ENCODE data around the gene UBXN7.

Gene UBXN7

GRCh38 chr3:196334982-196335381, 97.2 kb downstream of the UBXN7 start:
- Histone ChIP-seq H3K4me3 (ENCODE audit: low read depth in 1 of 2, low read length in 2 of 2) (no peak overlapping the region), H3K4me1 (ENCODE audit: insufficient read depth, low read length) (no peaks in the 10 kb centered on the region), H3K4me2 (ENCODE audit: insufficient read depth, low read length) (no peak overlapping the region), H3K36me3 (ENCODE audit: insufficient read depth, low read length) (no peaks in the 10 kb centered on the region), H3K27me3 (ENCODE audit: insufficient read depth, low read length, poor library complexity) (no peaks in the 10 kb centered on the region), H4K20me1 (ENCODE audit: insufficient read depth, low read length) (no peaks in the 10 kb centered on the region), H3K9me3 (ENCODE audit: insufficient read depth, low read length, severe bottlenecking) (no peaks in the 10 kb centered on the region), H3K27ac (ENCODE audit: low read length) (no peak overlapping the region), H3K9ac (ENCODE audit: low read depth, low read length) (no peak overlapping the region), H3K79me2 (ENCODE audit: insufficient read depth, low read length) (no peaks in the 10 kb centered on the region), H2AFZ (ENCODE audit: low read depth, low read length) (no peak overlapping the region)
- TF ChIP-seq CTCF (IDR thresholded peaks at IDR 0.05; ENCODE audit: borderline replicate concordance, extremely low read depth, low read length, poor library complexity, severe bottlenecking): no peak
- TF ChIP-seq EZH2 (IDR thresholded peaks at IDR 0.05; ENCODE audit: borderline replicate concordance, low read depth, low read length, severe bottlenecking): no peak
- DNase-seq: no peak
- no peak for ATAC-seq (ENCODE audit: insufficient read depth, low read depth)

- Histone ChIP-seq H3K27ac (ENCODE audit: low read length) (no peak overlapping the region), H3K9ac (ENCODE audit: low read depth, low read length) (no peak overlapping the region), H3K79me2 (ENCODE audit: insufficient read depth, low read length) (no peaks in the 10 kb centered on the region), H4K20me1 (ENCODE audit: insufficient read depth, low read length) (no peaks in the 10 kb centered on the region), H3K4me1 (ENCODE audit: insufficient read depth, low read length) (no peaks in the 10 kb centered on the region), H3K36me3 (ENCODE audit: insufficient read depth, low read length) (no peaks in the 10 kb centered on the region), H3K27me3 (ENCODE audit: insufficient read depth, low read length, poor library complexity) (no peaks in the 10 kb centered on the region), H3K9me3 (ENCODE audit: insufficient read depth, low read length, severe bottlenecking) (no peaks in the 10 kb centered on the region), H3K4me2 (ENCODE audit: insufficient read depth, low read length) (no peak overlapping the region), H3K4me3 (ENCODE audit: low read depth in 1 of 2, low read length in 2 of 2) (no peak overlapping the region), H2AFZ (ENCODE audit: low read depth, low read length) (no peak overlapping the region)
- DNase-seq: no peak
- no peak for ATAC-seq (ENCODE audit: insufficient read depth, low read depth)
- no peak for TF ChIP-seq EZH2 (IDR thresholded peaks at IDR 0.05; ENCODE audit: borderline replicate concordance, low read depth, low read length, severe bottlenecking)
- no peak for TF ChIP-seq CTCF (IDR thresholded peaks at IDR 0.05; ENCODE audit: borderline replicate concordance, extremely low read depth, low read length, poor library complexity, severe bottlenecking)
These were observed 100.1 kb downstream of the UBXN7 start for GRCh38 chr3:196332168-196332567.

GRCh38 chr3:196327405-196327804, 104.8 kb downstream of the UBXN7 start:
- no peak overlapping the region for H3K4me2 ChIP-seq (ENCODE audit: insufficient read depth, low read length)
- no peaks in the 10 kb centered on the region for H4K20me1 ChIP-seq (ENCODE audit: insufficient read depth, low read length)
- ATAC-seq (ENCODE audit: insufficient read depth, low read depth) (no peak), DNase-seq (no peak)
- H3K9me3 ChIP-seq (ENCODE audit: insufficient read depth, low read length, severe bottlenecking): no peaks in the 10 kb centered on the region
- no peaks in the 10 kb centered on the region for H3K36me3 ChIP-seq (ENCODE audit: insufficient read depth, low read length)
- H2AFZ ChIP-seq (ENCODE audit: low read depth, low read length): no peak overlapping the region
- TF ChIP-seq EZH2 (IDR thresholded peaks at IDR 0.05; ENCODE audit: borderline replicate concordance, low read depth, low read length, severe bottlenecking) (no peak), CTCF (IDR thresholded peaks at IDR 0.05; ENCODE audit: borderline replicate concordance, extremely low read depth, low read length, poor library complexity, severe bottlenecking) (no peak)
- no peaks in the 10 kb centered on the region for H3K4me1 ChIP-seq (ENCODE audit: insufficient read depth, low read length)
- H3K27me3 ChIP-seq (ENCODE audit: insufficient read depth, low read length, poor library complexity): no peaks in the 10 kb centered on the region
- H3K4me3 ChIP-seq (ENCODE audit: low read depth in 1 of 2, low read length in 2 of 2): no peak overlapping the region
- H3K79me2 ChIP-seq (ENCODE audit: insufficient read depth, low read length): no peaks in the 10 kb centered on the region
- H3K9ac ChIP-seq (ENCODE audit: low read depth, low read length): no peak overlapping the region
- no peak overlapping the region for H3K27ac ChIP-seq (ENCODE audit: low read length)

- H3K27ac ChIP-seq (ENCODE audit: low read length): no peak overlapping the region
- no peaks in the 10 kb centered on the region for H3K9me3 ChIP-seq (ENCODE audit: insufficient read depth, low read length, severe bottlenecking)
- no peaks in the 10 kb centered on the region for H3K27me3 ChIP-seq (ENCODE audit: insufficient read depth, low read length, poor library complexity)
- no peak overlapping the region for H3K9ac ChIP-seq (ENCODE audit: low read depth, low read length)
- TF ChIP-seq EZH2 (IDR thresholded peaks at IDR 0.05; ENCODE audit: borderline replicate concordance, low read depth, low read length, severe bottlenecking) (no peak), CTCF (IDR thresholded peaks at IDR 0.05; ENCODE audit: borderline replicate concordance, extremely low read depth, low read length, poor library complexity, severe bottlenecking) (no peak)
- H2AFZ ChIP-seq (ENCODE audit: low read depth, low read length): no peak overlapping the region
- H3K4me1 ChIP-seq (ENCODE audit: insufficient read depth, low read length): no peaks in the 10 kb centered on the region
- DNase-seq (no peak), ATAC-seq (ENCODE audit: insufficient read depth, low read depth) (no peak)
- no peaks in the 10 kb centered on the region for H4K20me1 ChIP-seq (ENCODE audit: insufficient read depth, low read length)
- no peak overlapping the region for H3K4me3 ChIP-seq (ENCODE audit: low read depth in 1 of 2, low read length in 2 of 2)
- no peak overlapping the region for H3K4me2 ChIP-seq (ENCODE audit: insufficient read depth, low read length)
- no peaks in the 10 kb centered on the region for H3K36me3 ChIP-seq (ENCODE audit: insufficient read depth, low read length)
- no peaks in the 10 kb centered on the region for H3K79me2 ChIP-seq (ENCODE audit: insufficient read depth, low read length)
These were observed 105.3 kb downstream of the UBXN7 start for GRCh38 chr3:196326936-196327335.

Data from DND-41 (cell line).